Uterus (tissue), 2 donors: Measurements from ENCODE around the gene PPP1R16B.

Source experiments
- POLR2A ChIP-seq, 2 donors: fragments of 450-650 bp; IDR thresholded peaks; one replicate each; pipeline ENCODE4 v1.6.1; 2016; ENCODE audit warnings: antibody characterized with exemption in 2 of 2, mild to moderate bottlenecking in 1 of 2, moderate library complexity in 1 of 2
- TF ChIP-seq, protein P1 (sequence below), 4 experiments: fragments of 200-600 bp in 2 of 4; fragments of 450-650 bp in 2 of 4; sonication (generic) in 2 of 4; IDR thresholded peaks; one replicate each; pipeline ENCODE4 v1.5.1; 2016 to 2019; ENCODE audit warnings: antibody characterized with exemption in 4 of 4, mild to moderate bottlenecking in 2 of 4, moderate library complexity in 1 of 4

DNA sequence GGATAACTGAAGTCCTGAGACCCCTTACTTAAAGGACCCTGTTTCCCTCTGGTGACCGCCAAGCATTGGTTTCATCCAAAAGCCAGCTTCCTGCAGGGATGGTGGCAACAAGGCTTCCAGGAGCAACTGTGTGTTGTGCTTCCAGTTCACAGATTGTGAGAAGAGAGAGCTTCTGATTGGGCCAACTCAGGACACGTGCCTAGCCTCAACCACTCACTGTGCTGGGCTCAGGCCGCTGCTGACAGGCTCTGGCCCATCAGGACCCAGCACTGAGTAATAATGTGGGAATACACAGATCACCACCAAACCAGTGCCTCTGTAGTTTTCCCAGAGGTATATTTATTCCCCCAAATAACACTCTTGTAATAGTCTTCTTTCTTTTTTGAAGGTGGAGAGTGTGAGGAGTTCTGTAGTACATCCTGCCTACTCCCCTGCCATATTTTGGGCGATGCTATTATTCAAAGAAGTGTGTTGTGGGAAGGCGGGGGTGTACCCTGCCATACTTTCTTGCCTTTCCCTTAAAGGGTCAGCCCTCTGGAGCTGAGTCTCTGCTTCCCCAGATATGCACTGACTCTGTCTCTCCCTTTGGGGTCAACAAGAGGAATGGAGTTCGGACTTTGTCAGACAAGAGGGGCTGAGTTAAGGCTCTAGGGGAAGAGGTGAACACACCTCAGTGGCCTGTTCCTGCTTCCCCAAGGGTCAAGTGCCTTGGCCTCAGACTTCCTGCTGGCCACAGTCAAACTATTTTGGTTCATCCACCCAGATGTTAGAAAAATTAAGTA lies 23.2 kb downstream of the PPP1R16B start:
- TF ChIP-seq, protein P1, sequence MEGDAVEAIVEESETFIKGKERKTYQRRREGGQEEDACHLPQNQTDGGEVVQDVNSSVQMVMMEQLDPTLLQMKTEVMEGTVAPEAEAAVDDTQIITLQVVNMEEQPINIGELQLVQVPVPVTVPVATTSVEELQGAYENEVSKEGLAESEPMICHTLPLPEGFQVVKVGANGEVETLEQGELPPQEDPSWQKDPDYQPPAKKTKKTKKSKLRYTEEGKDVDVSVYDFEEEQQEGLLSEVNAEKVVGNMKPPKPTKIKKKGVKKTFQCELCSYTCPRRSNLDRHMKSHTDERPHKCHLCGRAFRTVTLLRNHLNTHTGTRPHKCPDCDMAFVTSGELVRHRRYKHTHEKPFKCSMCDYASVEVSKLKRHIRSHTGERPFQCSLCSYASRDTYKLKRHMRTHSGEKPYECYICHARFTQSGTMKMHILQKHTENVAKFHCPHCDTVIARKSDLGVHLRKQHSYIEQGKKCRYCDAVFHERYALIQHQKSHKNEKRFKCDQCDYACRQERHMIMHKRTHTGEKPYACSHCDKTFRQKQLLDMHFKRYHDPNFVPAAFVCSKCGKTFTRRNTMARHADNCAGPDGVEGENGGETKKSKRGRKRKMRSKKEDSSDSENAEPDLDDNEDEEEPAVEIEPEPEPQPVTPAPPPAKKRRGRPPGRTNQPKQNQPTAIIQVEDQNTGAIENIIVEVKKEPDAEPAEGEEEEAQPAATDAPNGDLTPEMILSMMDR (IDR thresholded peaks at IDR 0.05), result no peak
- TF ChIP-seq POLR2A (IDR thresholded peaks at IDR 0.05), result no peak
